Skeletal muscle tissue (tissue), 4 donors: ENCODE data around the gene MBOAT1. TPM values are rescaled to one million over a fixed set of nuclear protein-coding genes. Genes with fewer than 3 reads are reported as not detected.
"Not testable (repeated sequence)": the region's sequence is repeated elsewhere in the genome, so short reads cannot be mapped to it uniquely, and the experiment has no call there.

ENCODE experiments used
- H3K27ac ChIP-seq: one replicate; pipeline ENCODE4 v1.7.0; 2013; ENCODE audit warnings: mild to moderate bottlenecking, low read depth, low read length, inconsistent platforms
- H3K27me3 ChIP-seq, 3 donors: one replicate each; pipeline ENCODE4 v1.7.0; 2013; ENCODE audit warnings: low read length in 3 of 3; ENCODE audit not compliant: control insufficient read depth in 3 of 3, insufficient read depth in 3 of 3
- H3K36me3 ChIP-seq, 3 donors: one replicate each; pipeline ENCODE4 v1.7.0; 2013; ENCODE audit warnings: low read length in 3 of 3; ENCODE audit not compliant: control insufficient read depth in 3 of 3, insufficient read depth in 3 of 3
- H3K4me1 ChIP-seq, 3 donors: one replicate each; pipeline ENCODE4 v1.7.0; 2013; ENCODE audit warnings: low read length in 3 of 3, mild to moderate bottlenecking in 3 of 3; ENCODE audit not compliant: control insufficient read depth in 3 of 3, insufficient read depth in 3 of 3
- H3K4me3 ChIP-seq, 3 donors: one replicate each; pipeline ENCODE4 v1.7.0; 2013; ENCODE audit warnings: low read length in 3 of 3
- H3K9ac ChIP-seq, 3 donors: one replicate each; pipeline ENCODE4 v1.7.0; 2013; ENCODE audit warnings: low read length in 3 of 3, mild to moderate bottlenecking in 3 of 3, moderate library complexity in 2 of 3, low read depth in 1 of 3
- H3K9me3 ChIP-seq, 3 donors: one replicate each; pipeline ENCODE4 v1.7.0; 2013; ENCODE audit warnings: low read length in 3 of 3; ENCODE audit not compliant: control insufficient read depth in 3 of 3
- total RNA-seq: library from RNA; depleted of rRNA; stranded (reverse); fragments of >200 nt; gene quantifications from one replicate; pipeline ENCODE4 v1.2.3, GENCODE V29; 2014
- donor health status: Osteomylitis.

The MBOAT1 gene
- total RNA-seq, 1 donor from 2014 or later = 8.9 TPM

- H3K27ac ChIP-seq = no peak overlapping the region
- no peaks in the 10 kb centered on the region for H3K36me3 ChIP-seq
- no peak overlapping the region for H3K9ac ChIP-seq
- no peaks in the 10 kb centered on the region for H3K27me3 ChIP-seq
- H3K4me1 ChIP-seq = no peaks in the 10 kb centered on the region
- no peak overlapping the region for H3K4me3 ChIP-seq
- H3K9me3 ChIP-seq = peaks cover 0 to 3% (median 0%) of the 10 kb centered on the region in 3 donors
Measured at GRCh38 chr6:20191992-20192391, 20.3 kb downstream of the MBOAT1 start.

DNA sequence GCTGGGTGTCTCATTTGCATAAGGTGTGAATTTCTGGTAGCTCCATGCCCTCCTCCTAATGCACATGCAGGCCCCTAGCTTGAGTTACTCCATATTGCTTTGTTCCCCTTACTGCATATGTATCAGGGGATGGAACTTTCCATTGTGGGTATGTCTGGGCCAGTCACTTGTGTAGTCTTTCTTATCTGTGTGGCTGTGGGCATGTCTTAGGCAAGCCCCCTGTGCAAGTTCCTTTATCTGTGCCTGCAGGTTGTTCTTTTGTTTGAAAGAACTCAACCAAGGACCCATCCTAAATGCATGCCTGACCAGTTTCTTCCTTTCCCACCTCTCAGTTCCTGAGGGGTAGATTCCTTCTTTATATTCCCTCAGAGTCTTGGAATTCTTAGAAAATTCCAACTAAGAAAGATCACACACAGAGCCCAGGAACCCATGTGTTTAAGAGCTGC lies 23.6 kb downstream of the MBOAT1 start:
- peaks cover 0 to 3% (median 0%) of the 10 kb centered on the region in 3 donors for H3K9me3 ChIP-seq
- no peaks in the 10 kb centered on the region for H3K27me3 ChIP-seq
- no peaks in the 10 kb centered on the region for H3K36me3 ChIP-seq
- H3K4me3 ChIP-seq = no peak overlapping the region
- H3K4me1 ChIP-seq = no peaks in the 10 kb centered on the region
- no peak overlapping the region for H3K9ac ChIP-seq
- no peak overlapping the region for H3K27ac ChIP-seq

DNA sequence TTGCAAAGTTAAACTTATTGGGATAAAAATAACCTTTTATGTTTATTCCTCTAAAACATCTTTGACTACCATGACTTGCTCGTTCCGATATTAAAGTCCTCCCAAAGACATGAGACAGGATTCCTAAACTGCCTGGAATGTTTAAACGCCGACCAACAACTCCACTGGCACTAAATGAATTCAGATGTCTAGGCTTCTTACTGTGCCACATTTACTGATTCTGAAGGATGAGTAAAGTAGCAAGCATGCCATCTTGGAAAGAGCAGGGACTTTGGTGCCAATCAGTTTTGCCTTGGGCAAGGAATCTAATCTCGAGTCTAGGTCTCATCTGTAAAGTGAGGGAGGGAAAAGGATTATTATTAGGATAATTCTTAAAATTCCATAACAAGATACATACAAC lies 25.3 kb downstream of the MBOAT1 start:
- no peak overlapping the region for H3K4me3 ChIP-seq
- peaks cover 0 to 3% (median 0%) of the 10 kb centered on the region in 3 donors for H3K9me3 ChIP-seq
- no peak overlapping the region for H3K27ac ChIP-seq
- H3K36me3 ChIP-seq = no peaks in the 10 kb centered on the region
- H3K4me1 ChIP-seq = peaks cover 0 to 9% (median 3%) of the 10 kb centered on the region in 3 donors
- H3K9ac ChIP-seq = no peak overlapping the region
- no peaks in the 10 kb centered on the region for H3K27me3 ChIP-seq

DNA sequence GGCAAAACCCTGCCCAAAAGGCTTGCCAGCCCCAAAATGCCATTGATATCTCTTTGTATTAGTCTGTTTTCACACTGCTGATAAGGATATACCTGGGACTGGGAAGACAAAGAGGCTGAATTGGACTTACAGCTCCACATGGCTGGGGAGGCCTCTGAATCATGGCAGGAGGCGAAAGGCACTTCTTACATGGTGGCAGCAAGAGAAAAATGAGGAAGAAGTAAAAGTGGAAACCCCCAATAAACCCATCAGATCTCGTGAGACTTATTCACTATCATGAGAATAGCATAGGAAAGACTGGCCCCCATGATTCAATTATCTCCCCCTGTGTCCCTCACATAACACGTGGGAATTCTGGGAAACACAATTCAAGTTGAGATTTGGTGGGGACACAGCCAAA lies 28.6 kb downstream of the MBOAT1 start:
- H3K36me3 ChIP-seq = no peaks in the 10 kb centered on the region
- no peaks in the 10 kb centered on the region for H3K27me3 ChIP-seq
- H3K9me3 ChIP-seq = peaks cover 0 to 3% (median 0%) of the 10 kb centered on the region in 3 donors
- no peak overlapping the region for H3K4me3 ChIP-seq
- no peak overlapping the region for H3K27ac ChIP-seq
- peaks cover 0 to 9% (median 6%) of the 10 kb centered on the region in 3 donors for H3K4me1 ChIP-seq
- no peak overlapping the region for H3K9ac ChIP-seq

DNA sequence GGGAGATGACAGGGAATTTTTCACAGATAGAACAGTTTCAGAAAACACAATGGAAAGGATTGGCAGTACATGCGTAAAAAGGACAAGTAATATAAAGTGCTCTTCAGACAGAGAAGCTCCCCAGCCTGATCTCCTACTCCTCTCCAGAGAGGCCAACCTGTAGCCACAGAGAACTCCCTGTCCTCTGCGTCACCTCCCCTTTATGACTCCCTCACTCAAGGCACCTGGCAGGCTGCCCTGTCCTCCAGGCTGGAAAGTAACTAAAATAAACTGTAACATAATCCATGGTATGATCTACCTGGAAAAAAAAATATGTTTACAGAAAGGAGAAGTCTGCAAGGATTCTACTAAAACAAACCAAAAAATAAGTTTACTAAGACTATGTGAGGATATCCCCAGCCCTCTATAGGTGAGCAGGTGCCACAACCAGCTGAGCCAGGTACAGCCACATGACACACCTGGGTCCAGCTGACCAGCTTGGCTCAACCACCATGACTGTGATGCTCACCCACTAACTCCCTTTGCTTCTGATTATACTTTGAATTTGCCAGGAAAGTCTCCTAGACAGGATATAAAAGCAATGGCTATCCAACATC lies 29.2 kb downstream of the MBOAT1 start:
- no peak overlapping the region for H3K27ac ChIP-seq
- no peaks in the 10 kb centered on the region for H3K36me3 ChIP-seq
- peaks cover 0 to 9% (median 6%) of the 10 kb centered on the region in 3 donors for H3K4me1 ChIP-seq
- H3K9me3 ChIP-seq = peaks cover 0 to under 1% (median 0%) of the 10 kb centered on the region in 3 donors
- no peaks in the 10 kb centered on the region for H3K27me3 ChIP-seq
- H3K9ac ChIP-seq = no peak overlapping the region
- H3K4me3 ChIP-seq = no peak overlapping the region

- Histone ChIP-seq H3K4me1 (peaks cover 0 to 9% (median 6%) of the 10 kb centered on the region in 3 donors), H3K9me3 (no peaks in the 10 kb centered on the region), H3K9ac (no peak overlapping the region), H3K36me3 (no peaks in the 10 kb centered on the region), H3K4me3 (no peak overlapping the region), H3K27ac (no peak overlapping the region), H3K27me3 (no peaks in the 10 kb centered on the region)
Measured at GRCh38 chr6:20182069-20182468, 30.2 kb downstream of the MBOAT1 start.

- Histone ChIP-seq H3K4me3 (no peak overlapping the region), H3K9ac (no peak overlapping the region), H3K4me1 (peaks cover 0 to 9% (median 6%) of the 10 kb centered on the region in 3 donors), H3K27ac (no peak overlapping the region), H3K27me3 (no peaks in the 10 kb centered on the region), H3K36me3 (no peaks in the 10 kb centered on the region), H3K9me3 (no peaks in the 10 kb centered on the region)
Measured at GRCh38 chr6:20180935-20181334, 31.3 kb downstream of the MBOAT1 start.

GRCh38 chr6:20179287-20180045 lies 32.8 kb downstream of the MBOAT1 start:
- H3K4me1 ChIP-seq, H3K9me3 ChIP-seq, H3K4me3 ChIP-seq, H3K27me3 ChIP-seq, H3K36me3 ChIP-seq, H3K27ac ChIP-seq, H3K9ac ChIP-seq: not testable (repeated sequence)

DNA sequence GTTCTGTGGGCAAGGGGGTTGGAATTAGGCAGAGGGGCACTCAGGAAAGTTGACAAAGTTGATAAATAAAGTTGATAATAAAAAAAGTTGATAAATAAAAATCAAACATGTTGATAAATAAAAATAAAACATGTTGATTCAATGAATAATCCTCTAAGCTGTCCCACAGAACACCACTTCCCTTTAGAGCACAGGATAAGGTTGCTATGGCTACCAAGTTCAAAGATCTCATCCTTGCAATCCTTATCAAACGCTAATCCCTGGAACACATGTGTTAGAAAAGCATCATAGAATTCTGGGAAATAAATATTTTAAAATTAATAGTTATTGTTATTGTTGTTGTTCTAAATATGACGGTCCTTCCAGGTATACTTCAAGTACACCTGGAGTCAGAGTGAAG lies 33.9 kb downstream of the MBOAT1 start:
- H3K4me1 ChIP-seq = peaks cover 0 to 9% (median 6%) of the 10 kb centered on the region in 3 donors
- no peak overlapping the region for H3K9ac ChIP-seq
- no peaks in the 10 kb centered on the region for H3K36me3 ChIP-seq
- no peaks in the 10 kb centered on the region for H3K27me3 ChIP-seq
- no peaks in the 10 kb centered on the region for H3K9me3 ChIP-seq
- no peak overlapping the region for H3K27ac ChIP-seq
- no peak overlapping the region for H3K4me3 ChIP-seq

DNA sequence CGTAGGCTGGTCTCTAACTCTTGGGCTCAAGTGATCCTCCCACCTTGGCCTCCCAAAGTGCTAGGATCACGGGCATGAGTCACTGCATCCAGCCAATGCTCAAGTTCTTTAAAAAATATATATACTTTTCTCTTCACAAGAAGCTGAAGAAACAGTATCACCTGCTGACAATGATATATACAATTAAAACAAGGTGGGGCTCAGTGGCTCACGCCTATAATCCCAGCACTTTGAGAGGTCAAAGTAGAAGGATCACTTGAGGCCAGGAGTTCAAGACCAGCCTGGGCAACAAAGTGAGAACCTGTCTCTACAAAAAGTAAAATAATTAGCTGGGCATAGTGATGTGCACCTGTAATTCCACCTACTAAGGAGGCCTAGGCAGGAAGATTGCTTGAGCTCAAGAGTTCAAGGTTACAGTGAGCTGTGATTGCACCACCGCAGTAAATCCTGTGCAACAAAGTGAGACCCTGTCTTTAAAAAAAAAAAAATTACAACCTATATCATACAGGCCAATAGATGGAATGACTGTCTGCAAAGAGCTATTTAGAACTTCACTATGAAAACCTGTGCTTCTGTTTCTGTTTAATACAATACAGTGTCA lies 36.4 kb downstream of the MBOAT1 start:
- H3K9me3 ChIP-seq = no peaks in the 10 kb centered on the region
- H3K27me3 ChIP-seq = no peaks in the 10 kb centered on the region
- no peak overlapping the region for H3K9ac ChIP-seq
- no peak overlapping the region for H3K27ac ChIP-seq
- no peaks in the 10 kb centered on the region for H3K36me3 ChIP-seq
- no peak overlapping the region for H3K4me3 ChIP-seq
- no peaks in the 10 kb centered on the region for H3K4me1 ChIP-seq
